Bronchial epithelial cell (primary cell): ENCODE data around the gene SIMC1. TPM values are rescaled to one million over a fixed set of nuclear protein-coding genes. Genes with fewer than 3 reads are reported as not detected.

Experiments used
- DNase-seq: peaks from one replicate; pipeline ENCODE4 v3.0.0-alpha.2; 2010; ENCODE audit warnings: low read depth
- FAIRE-seq: peaks from 2 replicates; lab custom pipeline; 2011; peaks lifted over from hg19 to GRCh38; lab: Jason Lieb, UNC
- H3K27me3 ChIP-seq: 2 replicates; pipeline ENCODE4 v1.5.1; 2011; ENCODE audit warnings: low read length; ENCODE audit not compliant: control insufficient read depth, insufficient read depth
- H3K36me3 ChIP-seq: 2 replicates; pipeline ENCODE4 v1.5.1; 2011; ENCODE audit warnings: low read length; ENCODE audit not compliant: control insufficient read depth, insufficient read depth
- H3K4me3 ChIP-seq: 2 replicates; pipeline ENCODE4 v1.5.1; 2011; ENCODE audit warnings: mild to moderate bottlenecking, low read depth, low read length, control low read depth
- CTCF ChIP-seq: IDR thresholded peaks from 2 replicates; pipeline ENCODE4 v1.5.1; 2011; ENCODE audit warnings: mild to moderate bottlenecking, moderate library complexity, low read length, control low read depth, inconsistent platforms; ENCODE audit not compliant: insufficient read depth, severe bottlenecking
- total RNA-seq: library from RNA; depleted of rRNA; stranded (reverse); fragments of >200 nt; gene quantifications from 2 replicates; pipeline ENCODE4 v1.2.1, GENCODE V29; 2014

The SIMC1 gene
- total RNA-seq, 1 donor from 2014 or later: 1.3 TPM

- TF ChIP-seq CTCF: no peak
- Histone ChIP-seq H3K36me3 (peaks cover 26% of the 10 kb centered on the region), H3K27me3 (no peaks in the 10 kb centered on the region), H3K4me3 (peak overlapping the region; percentile 93)
- DNase-seq (peak; percentile 13), FAIRE-seq (no peak)
Observed at GRCh38 chr5:176389135-176390123, 151.2 kb downstream of the SIMC1 start.

GRCh38 chr5:176391479-176391878, 153.3 kb downstream of the SIMC1 start:
- no peak overlapping the region for H3K4me3 ChIP-seq
- peaks cover 27% of the 10 kb centered on the region for H3K36me3 ChIP-seq
- FAIRE-seq: no peak
- DNase-seq: no peak
- no peak for TF ChIP-seq CTCF
- H3K27me3 ChIP-seq: no peaks in the 10 kb centered on the region

- peaks cover 26% of the 10 kb centered on the region for H3K36me3 ChIP-seq
- FAIRE-seq: no peak
- DNase-seq: no peak
- no peak overlapping the region for H3K4me3 ChIP-seq
- TF ChIP-seq CTCF: no peak
- no peaks in the 10 kb centered on the region for H3K27me3 ChIP-seq
Observed at GRCh38 chr5:176391999-176392398, 153.8 kb downstream of the SIMC1 start.

- DNase-seq (no peak), FAIRE-seq (no peak)
- H3K36me3 ChIP-seq: peaks cover 28% of the 10 kb centered on the region
- H3K27me3 ChIP-seq: no peaks in the 10 kb centered on the region
- TF ChIP-seq CTCF: no peak
- H3K4me3 ChIP-seq: no peak overlapping the region
Observed at GRCh38 chr5:176392526-176392925, 154.3 kb downstream of the SIMC1 start.

- FAIRE-seq (no peak), DNase-seq (no peak)
- H3K27me3 ChIP-seq: no peaks in the 10 kb centered on the region
- peaks cover 36% of the 10 kb centered on the region for H3K36me3 ChIP-seq
- TF ChIP-seq CTCF: no peak
- no peak overlapping the region for H3K4me3 ChIP-seq
Observed at GRCh38 chr5:176394096-176394495, 155.9 kb downstream of the SIMC1 start.
